GM18498 (cell line): ENCODE data around the gene SHROOM1.

Experiments
- ATAC-seq: cut with Tn5 transposase; IDR thresholded peaks from one replicate; pipeline ENCODE4 v1.9.1; 2021; ENCODE audit warnings: mild to moderate bottlenecking, moderate library complexity; ENCODE audit not compliant: unreplicated experiment

SHROOM1 gene

GRCh38 chr5:132781029-132781428 is 49.4 kb downstream of the SHROOM1 start:
- ATAC-seq, result no peak

DNA sequence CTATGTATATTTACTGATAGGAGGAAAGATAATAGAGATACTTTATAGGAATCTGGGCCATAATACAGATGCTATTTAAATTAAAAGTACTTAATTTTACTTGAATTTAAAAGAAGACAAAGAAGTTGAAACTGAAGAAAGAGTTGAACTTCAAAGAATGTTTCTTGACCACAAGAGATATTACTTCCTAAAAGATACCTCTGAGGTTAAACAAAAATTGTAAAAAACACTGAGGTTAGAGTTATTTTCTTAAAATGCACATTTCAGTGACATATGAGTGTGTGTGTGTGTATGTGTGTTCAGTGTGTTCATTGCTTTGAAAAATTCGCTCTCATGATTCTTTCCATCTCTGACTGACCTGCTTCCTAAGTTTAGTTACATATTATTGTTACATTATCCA is 49.9 kb downstream of the SHROOM1 start:
- no peak for ATAC-seq

DNA sequence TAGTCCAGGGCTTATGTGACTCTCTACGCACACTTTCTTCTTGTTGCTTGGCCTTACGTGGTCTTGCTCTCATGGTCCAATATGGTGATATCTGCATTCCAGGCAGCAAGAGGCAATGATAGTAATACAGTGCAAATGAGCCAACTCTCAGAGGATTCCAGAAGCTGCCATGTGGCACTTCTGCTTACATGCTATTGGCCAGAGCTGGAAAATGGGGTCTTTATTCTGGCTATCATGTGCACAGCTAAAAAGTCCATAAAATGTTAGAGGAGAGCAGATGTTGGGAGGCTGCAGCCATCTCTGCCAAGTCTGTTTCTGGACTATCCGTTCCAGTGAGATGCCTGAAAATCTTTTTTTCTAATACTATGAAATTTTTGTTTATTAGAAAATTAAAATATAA is 50.5 kb downstream of the SHROOM1 start:
- no peak for ATAC-seq

GRCh38 chr5:132778856-132779255 is 51.6 kb downstream of the SHROOM1 start:
- ATAC-seq, result no peak

- ATAC-seq, result no peak
These were observed 52.3 kb downstream of the SHROOM1 start for GRCh38 chr5:132778129-132778528.

- ATAC-seq, result peak; percentile 71
These were observed 53.0 kb downstream of the SHROOM1 start, which contains the start of gene SEPTIN8 for GRCh38 chr5:132777209-132778069. Gene SEPTIN8 (minus strand): TSS chr5:132777239. CDS start chr5:132777137, 102 bp downstream.

DNA sequence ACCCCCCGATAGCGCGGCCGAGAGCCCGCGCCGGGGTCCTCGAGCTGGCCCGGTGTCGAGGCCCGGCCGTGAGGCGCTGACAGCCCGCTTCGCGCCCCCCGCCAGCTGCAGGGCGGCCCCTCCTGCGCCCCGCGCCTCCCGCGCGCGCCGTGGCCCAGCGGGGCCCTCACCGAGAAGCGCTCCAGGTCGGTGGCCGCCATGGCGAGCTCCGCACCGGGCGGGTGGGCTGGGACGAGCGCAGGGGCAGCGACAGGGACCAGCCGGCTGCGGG is 53.6 kb downstream of the SHROOM1 start:
- no peak for ATAC-seq

- ATAC-seq, result peak; percentile 24
These were observed 54.1 kb downstream of the SHROOM1 start for GRCh38 chr5:132776131-132776937.

DNA sequence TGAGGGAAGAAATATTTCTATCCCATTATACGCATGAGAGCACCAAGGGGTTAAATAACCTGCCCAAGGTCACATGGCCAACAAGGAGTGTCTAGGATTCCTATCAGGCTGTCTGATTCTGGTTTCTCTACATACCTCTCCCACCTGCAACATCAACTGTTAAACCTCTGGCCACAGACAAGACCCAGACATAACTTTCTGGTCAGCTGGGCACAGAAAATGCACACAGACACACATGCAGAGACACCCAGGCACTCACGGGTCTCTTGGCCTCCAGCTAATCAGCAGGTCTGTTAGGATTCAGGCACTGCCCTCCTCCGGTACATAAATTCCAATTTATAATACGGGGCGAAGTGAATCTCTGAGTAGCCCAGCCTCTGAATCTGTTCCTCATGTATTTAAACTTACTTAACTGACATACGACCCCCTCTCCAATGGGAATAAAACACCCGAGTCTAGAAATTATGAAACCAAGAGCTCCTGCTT is 54.9 kb downstream of the SHROOM1 start:
- ATAC-seq, result no peak

GRCh38 chr5:132774896-132775295 is 55.6 kb downstream of the SHROOM1 start:
- no peak for ATAC-seq

- no peak for ATAC-seq
These were observed 56.0 kb downstream of the SHROOM1 start for GRCh38 chr5:132774406-132774805.

- ATAC-seq, result no peak
These were observed 56.7 kb downstream of the SHROOM1 start for GRCh38 chr5:132773601-132774355.

- no peak for ATAC-seq
These were observed 57.3 kb downstream of the SHROOM1 start for GRCh38 chr5:132773114-132773513.

DNA sequence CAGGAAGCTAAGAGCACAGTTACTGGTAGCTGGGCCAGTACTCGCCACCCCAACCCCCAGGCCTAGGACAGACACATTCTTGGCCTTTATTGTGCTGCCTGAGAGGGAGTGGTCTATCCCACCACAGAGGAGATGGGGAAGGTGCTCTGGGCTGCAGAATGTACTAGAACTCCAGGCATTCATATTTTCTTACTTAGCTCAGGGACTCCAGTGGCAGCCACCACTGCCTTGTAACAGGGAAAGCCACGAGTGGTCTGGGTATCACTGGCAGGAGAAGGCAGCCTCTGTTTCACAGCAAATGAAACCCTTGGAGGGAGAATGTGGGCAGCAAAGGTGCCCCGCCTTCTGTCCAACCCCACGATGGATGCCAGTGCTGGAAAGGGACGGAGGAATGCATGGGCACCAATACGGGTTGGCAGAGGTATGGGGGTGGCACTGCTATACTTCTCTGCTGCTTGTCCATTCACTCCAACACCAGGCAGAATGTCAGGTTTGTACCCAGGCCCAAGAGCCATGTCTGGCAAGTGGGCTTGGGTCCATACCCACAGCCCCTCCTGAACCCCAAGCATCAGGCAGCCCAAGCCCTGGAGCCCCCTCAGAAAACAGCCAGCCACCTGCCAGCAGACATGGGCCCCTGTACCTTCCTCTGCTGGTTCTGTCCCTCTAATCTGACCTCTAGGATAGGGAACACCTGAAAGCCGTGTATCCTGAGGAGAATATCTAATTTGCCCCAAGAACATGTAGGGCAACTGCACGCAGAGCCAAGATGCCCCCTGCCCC is 58.0 kb downstream of the SHROOM1 start:
- no peak for ATAC-seq
